Measurements from ENCODE around the gene ZNF710.

- TF ChIP-seq CTCF (IDR thresholded peaks at IDR 0.05; ENCODE audit: low read depth, low read length, poor library complexity, severe bottlenecking): peak; percentile 88
- TF ChIP-seq EZH2phosphoT487 (IDR thresholded peaks at IDR 0.05; ENCODE audit: borderline replicate concordance, low read length): no peak
These were observed 70.2 kb downstream of the ZNF710 start for GRCh38 chr15:90071220-90071807.
